Thoracic aorta (tissue), 2 donors: ENCODE data around the gene TM4SF4. TPM values are rescaled to one million over a fixed set of nuclear protein-coding genes. Genes with fewer than 3 reads are reported as not detected.
A peak's percentile ranks its signal among the peaks of the same experiment; 100 is the strongest.

ENCODE experiments used
- ATAC-seq: fragments of 150-250 bp; one replicate; pipeline ENCODE4 v1.8.0; 2017; ENCODE audit warnings: low read depth; ENCODE audit not compliant: insufficient number of reproducible peaks, low FRiP score
- DNase-seq: peaks from one replicate; pipeline ENCODE4 v3.0.0-alpha.2; 2020; ENCODE audit warnings: low spot score
- H3K27ac ChIP-seq, 2 donors: fragments of 200-600 bp; sonication (generic); 1 replicate in 1 of 2; 2 replicates in 1 of 2; pipeline ENCODE4 v1.5.1; 2016; ENCODE audit warnings: mild to moderate bottlenecking in 2 of 2, moderate library complexity in 2 of 2
- H3K27me3 ChIP-seq: fragments of 200-600 bp; sonication (generic); replicated peaks from 2 replicates; pipeline ENCODE4 v1.6.0; 2016; ENCODE audit warnings: mild to moderate bottlenecking; ENCODE audit not compliant: insufficient read depth
- H3K36me3 ChIP-seq: fragments of 200-600 bp; sonication (generic); one replicate; pipeline ENCODE4 v1.5.1; 2016
- H3K4me1 ChIP-seq, 2 donors: fragments of 200-600 bp; sonication (generic); 1 replicate in 1 of 2; 2 replicates in 1 of 2; pipeline versions ENCODE4 v1.5.1 to v1.6.0; 2016; ENCODE audit warnings: low read depth in 2 of 2, mild to moderate bottlenecking in 1 of 2; ENCODE audit not compliant: control insufficient read depth in 1 of 2
- H3K4me3 ChIP-seq: fragments of 200-600 bp; sonication (generic); 2 replicates; pipeline ENCODE4 v1.5.1; 2016; ENCODE audit warnings: mild to moderate bottlenecking
- H3K9me3 ChIP-seq: fragments of 200-600 bp; sonication (generic); 2 replicates; pipeline ENCODE4 v1.5.1; 2016
- total RNA-seq, 2 donors: library from RNA; depleted of rRNA; stranded (reverse); fragments of >200 nt; gene quantifications; one replicate each; pipeline versions ENCODE4 v1.1.0 to v1.2.3, GENCODE V29; 2016
- TF ChIP-seq, protein P1 (sequence below): fragments of 200-600 bp; sonication (generic); IDR thresholded peaks from one replicate; pipeline ENCODE4 v1.5.1; 2019; ENCODE audit warnings: antibody characterized with exemption

TM4SF4 gene
- total RNA-seq, 2 donors from 2014 or later: not detected

DNA sequence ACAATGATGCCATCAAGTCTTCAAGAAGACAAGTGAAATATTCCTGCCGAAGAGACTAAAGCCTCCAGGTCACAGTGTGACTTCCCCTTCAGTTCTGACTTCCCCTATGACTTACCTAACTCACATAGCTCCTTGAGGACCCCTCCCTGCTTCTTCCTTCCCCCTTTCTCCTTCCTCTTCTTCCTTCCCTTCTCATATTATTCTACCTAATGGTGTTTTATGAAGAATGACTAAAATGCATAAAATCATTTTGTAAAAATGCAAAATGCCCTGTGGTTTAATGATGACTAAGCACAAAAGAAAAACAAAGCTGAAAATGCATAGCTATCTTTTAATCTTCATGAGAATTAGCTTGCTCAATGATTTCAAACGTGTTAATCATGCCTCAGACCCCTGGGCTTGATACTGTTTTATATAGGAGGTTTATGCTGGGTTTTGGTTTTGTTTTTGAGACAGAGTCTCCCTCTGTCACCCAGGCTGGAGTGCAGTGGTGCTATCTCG, 26.1 kb upstream of the TM4SF4 start:
- H3K27ac ChIP-seq: peak overlapping the region in 1 of 2 donors; percentile 24
- TF ChIP-seq, protein P1, sequence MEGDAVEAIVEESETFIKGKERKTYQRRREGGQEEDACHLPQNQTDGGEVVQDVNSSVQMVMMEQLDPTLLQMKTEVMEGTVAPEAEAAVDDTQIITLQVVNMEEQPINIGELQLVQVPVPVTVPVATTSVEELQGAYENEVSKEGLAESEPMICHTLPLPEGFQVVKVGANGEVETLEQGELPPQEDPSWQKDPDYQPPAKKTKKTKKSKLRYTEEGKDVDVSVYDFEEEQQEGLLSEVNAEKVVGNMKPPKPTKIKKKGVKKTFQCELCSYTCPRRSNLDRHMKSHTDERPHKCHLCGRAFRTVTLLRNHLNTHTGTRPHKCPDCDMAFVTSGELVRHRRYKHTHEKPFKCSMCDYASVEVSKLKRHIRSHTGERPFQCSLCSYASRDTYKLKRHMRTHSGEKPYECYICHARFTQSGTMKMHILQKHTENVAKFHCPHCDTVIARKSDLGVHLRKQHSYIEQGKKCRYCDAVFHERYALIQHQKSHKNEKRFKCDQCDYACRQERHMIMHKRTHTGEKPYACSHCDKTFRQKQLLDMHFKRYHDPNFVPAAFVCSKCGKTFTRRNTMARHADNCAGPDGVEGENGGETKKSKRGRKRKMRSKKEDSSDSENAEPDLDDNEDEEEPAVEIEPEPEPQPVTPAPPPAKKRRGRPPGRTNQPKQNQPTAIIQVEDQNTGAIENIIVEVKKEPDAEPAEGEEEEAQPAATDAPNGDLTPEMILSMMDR: no peak
- DNase-seq: no peak

DNA sequence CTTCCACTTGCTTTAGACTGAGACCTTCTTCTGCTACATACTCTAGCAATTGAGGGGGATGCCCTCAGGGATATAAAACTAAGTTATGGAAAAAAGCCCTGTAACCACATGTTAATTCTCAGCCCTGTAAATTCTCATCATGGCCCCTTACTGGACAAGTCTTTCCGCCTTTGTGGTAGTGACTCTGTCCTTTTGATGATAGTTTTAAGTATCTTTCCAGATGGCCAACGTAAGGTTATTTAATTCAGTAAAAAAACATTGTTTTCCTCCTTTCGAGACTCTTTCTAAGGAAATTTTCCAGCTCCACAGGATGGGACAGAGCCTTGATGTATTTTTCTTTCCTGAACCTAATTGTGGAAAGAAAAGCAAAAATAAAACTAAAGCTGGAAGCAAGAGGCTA, 25.3 kb upstream of the TM4SF4 start:
- TF ChIP-seq, protein P1: no peak
- Histone ChIP-seq H3K36me3 (no peaks in the 10 kb centered on the region), H3K27ac (peak overlapping the region; percentile 13 to 24), H3K4me3 (no peak overlapping the region), H3K27me3 (no peaks in the 10 kb centered on the region), H3K4me1 (peaks cover 19 to 30% of the 10 kb centered on the region in 2 donors), H3K9me3 (peaks cover 5% of the 10 kb centered on the region)
- no peak for DNase-seq
- no peak for ATAC-seq

More for the DNA sequence above, 26.1 kb upstream of the TM4SF4 start:
- no peak for ATAC-seq
- Histone ChIP-seq H3K4me3 (no peak overlapping the region), H3K36me3 (no peaks in the 10 kb centered on the region), H3K4me1 (peaks cover 21 to 31% of the 10 kb centered on the region in 2 donors), H3K9me3 (peaks cover 5% of the 10 kb centered on the region), H3K27me3 (no peaks in the 10 kb centered on the region)

DNA sequence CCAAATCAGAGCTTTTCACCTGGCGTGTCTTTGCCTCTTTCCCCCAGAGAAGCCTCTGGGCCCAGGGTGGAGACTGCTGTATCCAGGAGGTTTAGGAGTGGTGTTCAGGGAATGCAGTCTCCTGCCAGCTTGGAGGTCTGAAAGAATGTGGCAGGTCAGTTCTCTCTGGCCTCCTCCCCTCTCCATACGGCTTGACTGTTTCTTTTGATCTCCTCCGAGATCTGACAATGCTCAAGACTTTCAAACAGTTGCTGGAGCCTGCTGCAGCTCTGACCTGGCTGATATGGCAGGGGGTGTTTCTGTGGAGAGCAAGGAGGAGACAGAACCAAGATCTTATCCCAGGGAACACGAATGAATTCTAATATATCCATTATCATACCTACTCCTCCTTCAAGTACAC, 24.7 kb upstream of the TM4SF4 start:
- DNase-seq (no peak), ATAC-seq (no peak)
- H3K36me3 ChIP-seq: no peaks in the 10 kb centered on the region
- peaks cover 5% of the 10 kb centered on the region for H3K9me3 ChIP-seq
- peak overlapping the region in 1 of 2 donors; percentile 3 for H3K27ac ChIP-seq
- H3K27me3 ChIP-seq: no peaks in the 10 kb centered on the region
- H3K4me3 ChIP-seq: no peak overlapping the region
- TF ChIP-seq, protein P1: no peak
- peaks cover 19 to 30% of the 10 kb centered on the region in 2 donors for H3K4me1 ChIP-seq

DNA sequence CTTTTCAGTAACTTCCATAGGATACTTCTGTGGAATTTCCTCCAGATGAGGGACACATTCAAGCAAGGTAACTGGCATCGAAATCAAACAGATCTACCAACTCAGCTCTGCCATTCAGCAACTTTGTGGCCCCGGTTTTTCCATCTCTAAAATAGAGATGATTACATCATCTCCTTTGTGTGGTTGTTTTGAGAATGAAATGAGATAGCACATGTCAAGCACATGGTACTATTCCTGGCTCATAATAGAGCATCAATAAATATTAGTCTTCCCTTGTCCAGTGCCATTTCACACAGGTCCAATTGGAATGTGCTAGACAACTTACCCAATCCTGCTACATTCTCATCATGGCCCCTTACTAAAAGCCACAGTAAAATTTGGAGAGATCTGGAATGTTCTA, 24.2 kb upstream of the TM4SF4 start:
- no peaks in the 10 kb centered on the region for H3K27me3 ChIP-seq
- ATAC-seq: no peak
- TF ChIP-seq, protein P1: no peak
- no peak for DNase-seq
- no peak overlapping the region for H3K4me3 ChIP-seq
- H3K9me3 ChIP-seq: peaks cover 5% of the 10 kb centered on the region
- H3K4me1 ChIP-seq: peaks cover 19 to 30% of the 10 kb centered on the region in 2 donors
- H3K27ac ChIP-seq: peak overlapping the region in 1 of 2 donors; percentile 3
- H3K36me3 ChIP-seq: no peaks in the 10 kb centered on the region

DNA sequence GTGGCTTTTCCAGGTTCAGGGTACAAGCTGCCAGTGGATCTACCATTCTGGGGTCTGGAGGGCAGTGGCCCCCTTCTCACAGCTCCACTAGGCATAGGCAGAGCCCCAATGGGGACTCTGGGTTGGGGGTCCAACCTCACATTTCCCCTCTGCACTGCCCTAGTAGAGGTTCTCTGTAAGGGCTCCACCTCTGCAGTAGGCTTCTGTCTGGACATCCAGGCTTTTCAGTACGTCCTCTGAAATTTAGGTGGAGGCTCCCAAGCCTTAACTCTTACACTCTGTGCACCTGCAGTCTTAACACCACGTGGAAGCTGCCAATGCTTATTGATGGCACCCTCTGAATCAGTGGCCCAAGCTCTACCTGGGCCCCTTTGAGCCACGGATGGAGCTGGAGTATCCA, 22.5 kb upstream of the TM4SF4 start:
- Histone ChIP-seq H3K4me3 (no peak overlapping the region), H3K27me3 (no peaks in the 10 kb centered on the region), H3K36me3 (no peaks in the 10 kb centered on the region), H3K4me1 (peaks cover 19 to 30% of the 10 kb centered on the region in 2 donors), H3K27ac (no peak overlapping the region), H3K9me3 (peaks cover 5% of the 10 kb centered on the region)
- DNase-seq: no peak
- TF ChIP-seq, protein P1: no peak
- no peak for ATAC-seq
